GM13976 (cell line): Measurements from ENCODE around the gene PDCD5.

ENCODE experiments used
- DNase-seq: peaks from one replicate; pipeline ENCODE4 v3.0.0; 2012; ENCODE audit warnings: low spot score
- CTCF ChIP-seq: IDR thresholded peaks from 2 replicates; pipeline ENCODE4 v1.5.1; 2012; ENCODE audit warnings: borderline replicate concordance, mild to moderate bottlenecking; ENCODE audit not compliant: insufficient read depth; ENCODE audit errors: extremely low read depth, missing control alignments, control extremely low read depth
- in situ Hi-C: fragments of 300-500 bp; cut with MboI; formaldehyde crosslinking; loops from one replicate; pipeline ENCODE4 v1.12.0; 2022; ENCODE audit warnings: low sequenced_read_pairs, mixed read lengths, inconsistent platforms; ENCODE audit not compliant: unreplicated experiment

The PDCD5 gene

GRCh38 chr19:32614916-32615315, 33.9 kb downstream of the PDCD5 start:
- DNase-seq, result no peak
- TF ChIP-seq CTCF, result no peak
- in situ Hi-C loops, result no loop called here

GRCh38 chr19:32615569-32615968, 34.6 kb downstream of the PDCD5 start:
- no peak for DNase-seq
- no peak for TF ChIP-seq CTCF
- in situ Hi-C loops, result no loop called here

GRCh38 chr19:32619051-32619685, 38.2 kb downstream of the PDCD5 start:
- in situ Hi-C loops, result no loop called here
- DNase-seq, result no peak
- TF ChIP-seq CTCF, result no peak

GRCh38 chr19:32622002-32622401, 41.0 kb downstream of the PDCD5 start:
- in situ Hi-C loops, result no loop called here
- DNase-seq, result no peak
- TF ChIP-seq CTCF, result no peak

GRCh38 chr19:32624410-32624809, 43.4 kb downstream of the PDCD5 start:
- TF ChIP-seq CTCF, result no peak
- in situ Hi-C loops, result no loop called here

GRCh38 chr19:32626969-32627368, 46.0 kb downstream of the PDCD5 start:
- TF ChIP-seq CTCF, result no peak
- in situ Hi-C loops, result no loop called here
- no peak for DNase-seq

More at GRCh38 chr19:32624410-32624809, 43.4 kb downstream of the PDCD5 start:
- DNase-seq, result no peak

- TF ChIP-seq CTCF, result no peak
- DNase-seq, result no peak
- in situ Hi-C loops, result no loop called here
Observed at GRCh38 chr19:32627714-32628270, 46.8 kb downstream of the PDCD5 start.
